GM04503 (cell line): ENCODE results near the gene OR8A1.

ENCODE experiments used
- DNase-seq: peaks from one replicate; pipeline ENCODE4 v3.0.0-alpha.2; 2012; ENCODE audit warnings: low read depth

The OR8A1 gene

DNA sequence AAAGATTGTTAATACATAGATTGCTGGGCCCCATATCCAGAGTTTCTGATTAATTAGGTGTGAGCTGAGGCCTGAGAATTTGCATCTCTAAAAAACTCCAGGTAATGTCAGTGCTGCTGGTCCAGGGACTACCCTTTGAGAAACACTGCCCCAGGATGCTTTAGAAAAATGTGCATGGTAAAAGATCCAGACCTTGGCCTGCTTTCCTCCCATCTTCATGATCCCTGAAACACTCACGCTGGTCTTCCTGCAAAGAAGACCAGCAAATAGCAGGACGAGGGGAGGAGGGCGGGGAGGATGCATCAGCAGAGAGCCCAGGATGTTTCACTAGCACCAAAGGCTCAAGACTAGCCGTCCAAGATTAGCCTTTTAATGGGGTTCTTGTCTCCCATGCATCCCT, at the start of gene OR8A1:
OR8A1 (plus strand) TSS at position 301 of the 400 bp plus-strand sequence. CDS start 123 bp downstream, outside the sequence.
- DNase-seq = no peak

DNA sequence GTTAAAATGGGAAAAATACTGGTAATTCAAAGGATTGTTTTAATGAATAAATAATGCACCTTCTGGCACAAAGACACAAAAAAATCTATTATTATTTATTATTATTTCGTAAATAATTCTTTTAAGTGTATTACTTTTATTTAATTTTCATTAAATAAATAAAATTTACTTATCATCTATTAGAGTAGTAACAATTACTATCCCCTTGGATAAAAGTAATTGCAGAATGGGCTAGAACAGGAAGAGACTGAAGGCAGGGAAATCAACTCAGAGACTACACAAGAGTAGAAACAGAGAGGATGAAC, 49.3 kb upstream of the OR8A1 start:
- DNase-seq = no peak

DNA sequence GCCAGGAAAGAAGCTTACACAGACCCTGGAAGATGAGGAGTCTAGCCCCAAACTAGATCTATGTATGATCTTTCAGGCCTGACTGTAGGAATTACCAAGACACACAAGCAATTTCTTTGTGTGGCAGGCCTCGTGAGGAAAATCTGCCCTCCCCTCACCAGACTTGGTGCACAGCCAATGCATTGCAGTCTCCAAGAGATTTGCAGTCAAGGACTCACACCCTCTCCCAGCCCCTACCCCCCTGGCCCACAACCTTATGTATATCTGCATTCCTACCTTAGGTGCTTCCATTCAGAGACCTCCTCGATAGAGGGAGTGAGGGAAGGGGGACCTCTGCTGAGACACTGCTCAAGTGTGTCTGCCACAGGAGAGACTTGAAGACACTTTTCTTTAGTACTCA, 36.2 kb upstream of the OR8A1 start:
- DNase-seq = no peak

DNA sequence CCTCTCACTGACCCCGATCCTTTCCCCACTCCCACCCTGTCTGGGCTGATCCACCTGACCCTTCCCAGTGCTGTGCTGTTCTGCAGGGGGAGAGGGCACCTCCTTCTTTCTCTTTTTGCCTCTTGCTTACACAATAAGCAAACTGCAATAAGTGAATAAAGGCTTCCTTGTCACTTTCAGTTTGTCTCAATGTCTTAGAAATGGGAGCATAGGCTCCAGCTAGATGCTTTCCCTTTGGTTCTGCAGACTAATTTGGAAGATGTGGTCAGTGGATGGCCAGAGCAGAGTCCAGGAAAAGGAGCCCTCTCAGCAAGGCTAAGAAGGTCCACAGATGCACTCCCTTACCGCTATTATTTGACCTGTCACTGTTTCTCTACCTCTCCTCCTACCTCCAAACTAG, 35.7 kb upstream of the OR8A1 start:
- no peak for DNase-seq

DNA sequence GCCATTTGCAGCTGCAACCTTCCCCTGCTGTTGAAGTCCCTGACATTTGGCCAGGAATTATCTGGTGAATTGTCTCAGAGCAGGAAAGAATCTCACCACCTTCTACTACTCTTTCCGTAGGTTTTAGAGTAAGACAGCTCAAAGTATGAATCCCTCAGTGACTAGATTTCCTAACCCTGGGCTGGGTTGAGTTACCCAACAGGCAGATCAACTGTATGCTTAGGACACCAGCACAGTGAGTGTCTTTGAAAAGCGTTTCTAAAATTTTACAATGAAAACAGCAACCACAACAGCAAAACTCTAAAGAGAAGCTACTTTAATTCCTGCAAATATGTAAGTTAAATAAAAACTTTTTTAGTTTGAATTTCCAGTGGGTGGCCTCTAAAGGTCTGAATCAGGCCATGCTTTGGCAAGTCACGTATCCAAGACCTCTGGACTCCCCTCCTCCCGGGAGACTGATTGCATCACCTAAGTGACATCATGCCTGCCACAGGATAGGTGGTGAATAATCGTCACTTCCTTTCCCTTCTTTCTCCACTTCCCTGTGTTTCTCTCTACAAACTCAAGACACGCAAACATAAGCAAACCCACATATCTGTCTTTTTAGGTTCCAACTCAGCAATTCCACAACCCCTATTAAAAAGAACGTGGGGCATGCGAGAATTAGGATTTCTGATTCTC, 34.1 kb upstream of the OR8A1 start:
- no peak for DNase-seq

DNA sequence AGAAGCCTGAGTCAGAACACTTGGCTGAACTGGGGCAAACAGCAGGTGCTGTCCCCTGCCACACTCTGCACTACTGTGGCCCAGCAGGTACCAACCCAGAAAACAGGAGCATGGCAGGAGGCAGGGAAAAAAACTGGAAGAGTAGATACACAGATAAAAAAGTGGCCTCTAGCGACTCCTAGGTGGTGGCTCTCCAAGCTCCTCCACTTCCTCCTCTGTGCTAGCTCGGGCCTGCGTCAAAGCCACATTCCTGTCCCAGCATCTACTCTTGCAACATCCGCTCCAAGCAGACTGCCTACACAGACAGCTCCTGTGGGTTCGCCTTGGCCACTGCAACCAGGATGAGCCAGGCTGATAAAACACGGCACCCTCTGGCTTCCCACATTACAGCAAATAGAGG, 33.3 kb upstream of the OR8A1 start:
- peak; percentile 0 for DNase-seq

DNA sequence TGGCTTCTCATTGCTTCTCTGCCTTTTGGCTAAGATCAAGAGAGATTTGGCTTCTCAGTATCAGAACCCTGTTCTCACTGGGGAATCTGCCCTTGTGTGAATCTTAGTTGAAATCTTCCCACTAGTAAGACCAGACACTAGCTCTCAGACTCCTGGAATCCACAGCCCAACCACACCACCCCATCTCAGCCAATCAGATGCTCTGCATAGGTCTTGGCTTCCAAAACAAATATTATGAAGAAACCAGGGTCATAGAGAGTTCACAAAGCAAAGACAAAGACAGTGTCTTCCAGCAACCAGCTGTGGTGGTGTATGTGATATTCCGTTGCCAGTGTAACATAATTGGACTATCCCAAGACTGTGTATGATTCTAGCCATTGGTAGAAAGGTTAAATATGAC, 31.8 kb upstream of the OR8A1 start:
- DNase-seq = peak; percentile 8

DNA sequence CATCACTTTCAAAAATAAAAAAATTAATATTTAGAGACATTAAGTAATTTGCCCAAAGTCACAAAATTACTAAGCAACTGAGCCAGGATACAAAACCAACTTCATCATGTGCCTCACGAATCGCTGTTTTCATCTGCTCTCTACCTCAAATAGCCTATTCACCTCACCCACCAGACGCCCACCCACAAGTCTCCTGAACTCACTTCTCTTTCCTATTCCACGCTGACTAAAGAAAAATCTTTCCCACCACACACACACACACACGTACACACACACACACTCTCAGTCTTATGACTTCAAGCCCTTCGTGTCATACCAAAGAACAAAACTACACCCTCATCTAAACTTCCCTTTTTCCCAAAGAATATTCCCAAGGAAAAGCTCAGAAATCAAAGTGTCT, 28.6 kb upstream of the OR8A1 start:
- no peak for DNase-seq

DNA sequence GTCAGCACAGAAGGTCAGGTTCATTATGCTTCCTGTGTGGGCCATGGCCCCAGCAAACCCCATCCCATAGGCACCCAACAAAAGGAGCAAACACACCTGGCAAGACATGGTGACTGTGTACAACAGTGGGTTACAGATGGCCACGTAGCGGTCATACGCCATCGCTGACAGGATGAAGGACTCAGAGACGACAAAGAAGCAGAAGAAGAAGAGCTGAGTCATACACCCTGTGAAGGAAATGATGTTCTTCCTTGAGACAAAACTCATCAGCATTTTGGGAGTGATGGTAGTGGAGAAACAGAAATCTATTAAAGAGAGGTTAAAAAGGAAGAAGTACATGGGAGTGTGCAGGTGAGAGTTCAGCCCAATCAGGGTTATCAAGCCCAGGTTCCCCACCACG, 26.7 kb upstream of the OR8A1 start:
- DNase-seq = no peak

DNA sequence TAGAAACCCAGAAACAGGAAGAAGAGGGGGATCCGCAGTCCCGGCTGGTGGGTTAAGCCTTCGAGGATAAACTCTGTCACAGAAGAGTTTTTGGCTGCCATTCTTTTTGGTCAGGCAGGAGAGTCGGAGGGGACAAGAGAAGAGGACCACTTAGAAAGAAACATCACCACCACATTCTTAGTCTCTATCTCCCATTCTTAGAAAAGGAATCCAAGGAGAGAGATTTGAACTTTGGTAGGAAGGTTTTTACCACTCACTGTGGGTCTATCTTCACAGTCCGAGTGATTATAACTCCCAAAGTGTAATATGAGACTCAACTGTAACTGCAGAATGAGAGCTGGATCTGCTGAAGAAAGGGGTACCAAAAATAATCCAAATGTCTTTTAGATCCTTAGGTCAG, 26.2 kb upstream of the OR8A1 start, which contains the start of gene OR8B12:
OR8B12 (minus strand) TSS at position 101 of the 400 bp plus-strand sequence; CDS start at position 101, 0 bp downstream.
- no peak for DNase-seq

DNA sequence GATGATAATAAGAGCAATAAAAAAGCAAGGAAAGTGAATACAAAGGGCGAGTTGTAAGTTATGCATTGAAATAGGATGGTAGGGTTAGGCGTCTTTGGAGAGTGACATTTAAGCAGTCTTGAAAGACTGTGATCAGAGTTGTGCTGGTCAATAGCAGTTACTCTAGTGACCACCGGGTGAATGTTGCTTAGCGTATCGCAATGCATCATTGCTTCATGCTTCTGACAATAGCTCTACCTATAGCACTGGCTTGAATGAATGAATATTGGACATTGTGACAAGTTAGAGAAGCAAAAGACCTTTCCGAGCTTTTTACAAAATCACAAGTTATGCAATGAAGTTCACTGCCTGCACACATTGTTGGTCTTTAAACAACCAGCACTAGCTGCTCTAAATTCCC, 18.6 kb upstream of the OR8A1 start:
- no peak for DNase-seq

DNA sequence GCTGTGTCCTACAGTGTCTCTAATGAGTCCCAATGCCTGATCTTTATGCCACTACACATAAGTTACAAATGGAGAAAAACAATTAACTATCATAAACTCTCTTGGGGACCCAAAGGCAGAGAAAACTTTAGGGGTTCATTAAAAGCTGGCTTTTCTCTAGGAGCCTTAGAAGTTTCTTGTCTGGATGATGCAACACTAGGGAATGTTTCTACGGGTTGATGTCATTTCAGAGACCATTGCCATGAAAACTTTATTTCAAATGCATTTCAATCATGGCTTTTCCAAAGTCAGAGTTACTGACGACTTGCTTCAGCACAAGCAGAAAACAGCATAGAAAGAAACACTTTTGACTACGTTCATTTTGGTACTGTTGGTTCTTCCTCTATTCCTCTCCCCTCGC, 17.8 kb upstream of the OR8A1 start:
- DNase-seq = no peak

DNA sequence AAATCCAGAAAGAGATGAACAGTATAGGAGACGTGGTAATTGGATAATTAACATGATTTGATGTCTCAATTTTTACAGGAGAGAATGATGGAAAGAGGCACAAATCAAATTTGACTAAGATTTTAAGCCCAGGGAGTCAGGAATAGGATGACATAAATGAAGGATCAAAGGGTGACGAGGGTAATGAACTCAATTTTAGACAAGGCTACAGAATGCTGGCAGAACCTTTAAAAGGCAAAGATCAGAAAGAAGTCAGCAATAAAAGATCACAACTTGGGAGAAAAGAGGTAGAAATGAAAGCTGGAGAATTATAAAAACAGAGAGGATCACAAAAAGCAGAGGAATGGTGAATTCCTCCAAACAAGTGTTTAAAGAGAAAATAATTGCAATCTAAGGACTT, 13.0 kb upstream of the OR8A1 start:
- no peak for DNase-seq

DNA sequence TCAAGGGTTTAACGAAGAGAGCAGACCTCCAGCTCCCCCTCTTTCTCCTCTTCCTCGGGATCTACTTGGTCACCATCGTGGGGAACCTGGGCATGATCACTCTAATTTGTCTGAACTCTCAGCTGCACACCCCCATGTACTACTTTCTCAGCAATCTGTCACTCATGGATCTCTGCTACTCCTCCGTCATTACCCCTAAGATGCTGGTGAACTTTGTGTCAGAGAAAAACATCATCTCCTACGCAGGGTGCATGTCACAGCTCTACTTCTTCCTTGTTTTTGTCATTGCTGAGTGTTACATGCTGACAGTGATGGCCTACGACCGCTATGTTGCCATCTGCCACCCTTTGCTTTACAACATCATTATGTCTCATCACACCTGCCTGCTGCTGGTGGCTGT, 363 bp downstream of the OR8A1 start:
- DNase-seq = no peak

DNA sequence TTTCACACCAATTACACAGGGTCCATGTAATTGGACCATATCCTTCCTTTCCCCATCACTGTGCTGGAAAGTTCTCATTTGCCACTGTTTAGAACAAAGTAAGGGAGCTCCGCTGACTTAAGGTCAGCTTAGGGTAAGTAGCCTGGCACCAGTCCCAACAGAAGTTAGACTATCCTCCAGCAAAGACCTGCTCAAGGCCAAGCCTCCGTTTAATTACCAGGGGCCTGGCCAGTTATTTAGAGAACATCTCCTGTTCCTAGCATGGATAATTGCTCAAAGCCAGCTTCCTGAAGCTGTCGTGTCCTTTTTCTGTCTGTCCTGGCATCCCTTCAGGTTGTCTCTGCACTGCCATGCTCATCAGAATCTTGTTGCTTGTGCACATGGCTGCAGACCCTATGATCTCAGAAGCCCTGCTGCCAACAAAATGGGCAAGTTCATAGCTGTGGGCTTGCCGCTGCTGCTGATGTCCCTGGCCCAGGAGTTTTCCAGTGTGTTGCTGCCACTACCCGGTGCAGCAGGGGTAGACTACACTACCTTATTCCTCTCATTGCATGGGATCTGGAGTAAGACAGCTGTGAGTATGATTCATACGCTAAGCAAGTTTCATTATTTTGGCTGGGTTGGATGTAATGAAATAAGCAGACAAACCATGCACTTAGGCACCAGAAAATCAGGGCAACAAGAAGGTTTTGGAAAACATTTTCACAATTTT, 8.1 kb downstream of the OR8A1 start:
- DNase-seq = no peak

DNA sequence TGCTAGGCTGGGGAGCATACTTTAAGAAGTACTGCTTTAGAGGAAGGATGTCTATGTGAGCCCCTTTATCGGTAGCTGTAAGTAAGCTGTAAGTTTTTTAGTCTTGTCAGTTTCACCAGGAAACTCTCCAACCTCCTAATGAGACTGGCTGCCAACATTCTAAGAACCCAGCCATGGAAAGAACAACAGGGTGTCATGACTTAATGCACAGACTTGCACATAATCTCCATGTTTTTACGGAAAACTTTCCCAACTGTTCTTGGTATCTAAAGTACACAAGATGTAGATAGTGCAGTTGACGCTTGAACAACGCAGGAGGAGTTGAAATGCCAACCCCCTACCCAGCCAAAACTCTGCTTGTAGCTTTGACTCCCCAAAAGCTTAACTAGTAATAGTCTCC, 9.0 kb downstream of the OR8A1 start:
- DNase-seq = no peak

DNA sequence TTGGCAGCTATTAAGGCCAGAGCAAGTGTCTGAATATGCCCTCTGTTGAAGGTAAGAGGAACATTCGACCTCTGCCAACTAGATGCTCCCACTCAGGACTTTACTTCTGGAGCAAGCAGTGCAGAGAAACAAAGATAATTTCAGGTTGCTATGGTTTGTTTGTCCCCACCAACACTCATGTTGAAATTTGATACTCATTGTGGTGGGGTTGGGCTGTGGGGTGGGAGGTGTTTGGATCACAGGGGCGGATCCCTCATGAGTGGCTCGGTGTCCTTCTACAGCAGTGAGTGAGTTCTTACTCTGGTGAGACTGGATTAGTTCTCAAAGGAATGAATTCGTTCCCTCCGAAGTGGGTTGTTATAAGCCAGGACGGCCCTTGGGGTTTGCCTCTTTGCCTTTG, 12.0 kb downstream of the OR8A1 start:
- no peak for DNase-seq

DNA sequence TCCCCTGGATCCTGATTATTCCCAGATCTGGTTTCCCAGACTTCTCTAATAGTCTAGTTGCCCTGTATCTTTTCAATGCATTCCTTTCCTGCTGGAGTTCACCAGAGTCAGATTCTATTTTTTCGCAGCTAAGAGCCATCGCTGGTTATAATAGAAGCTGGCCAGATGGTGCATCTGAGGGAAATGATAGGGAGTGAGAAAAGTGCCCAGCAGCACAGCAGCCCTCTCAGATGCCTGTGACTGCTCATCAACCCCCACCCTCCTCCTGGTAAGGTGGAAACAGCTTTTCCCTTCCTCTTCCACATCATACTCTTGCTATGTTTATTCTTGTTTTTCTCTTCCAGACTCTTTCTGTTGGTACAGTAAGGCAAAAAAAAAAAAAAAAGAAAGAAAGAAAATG, 12.8 kb downstream of the OR8A1 start:
- DNase-seq = no peak

DNA sequence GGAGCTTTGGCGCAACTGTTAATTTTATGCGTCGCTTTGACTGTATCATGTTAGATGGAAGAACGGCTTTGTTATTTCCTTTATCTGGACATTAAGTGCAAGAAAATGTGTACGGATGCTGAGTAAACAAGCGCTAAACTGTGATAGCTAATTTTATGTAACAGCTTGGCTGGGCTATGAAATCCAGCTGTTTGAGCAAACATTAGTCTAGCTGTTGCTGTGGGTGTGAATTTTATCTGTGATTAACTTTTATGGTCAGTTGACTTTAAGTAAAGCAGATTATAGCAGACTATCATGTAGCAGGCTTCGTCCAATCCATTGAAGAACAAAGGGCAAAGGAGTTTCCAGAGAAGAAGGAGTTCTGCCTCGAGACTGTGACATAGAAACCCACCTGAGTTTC, 14.0 kb downstream of the OR8A1 start:
- DNase-seq = no peak

DNA sequence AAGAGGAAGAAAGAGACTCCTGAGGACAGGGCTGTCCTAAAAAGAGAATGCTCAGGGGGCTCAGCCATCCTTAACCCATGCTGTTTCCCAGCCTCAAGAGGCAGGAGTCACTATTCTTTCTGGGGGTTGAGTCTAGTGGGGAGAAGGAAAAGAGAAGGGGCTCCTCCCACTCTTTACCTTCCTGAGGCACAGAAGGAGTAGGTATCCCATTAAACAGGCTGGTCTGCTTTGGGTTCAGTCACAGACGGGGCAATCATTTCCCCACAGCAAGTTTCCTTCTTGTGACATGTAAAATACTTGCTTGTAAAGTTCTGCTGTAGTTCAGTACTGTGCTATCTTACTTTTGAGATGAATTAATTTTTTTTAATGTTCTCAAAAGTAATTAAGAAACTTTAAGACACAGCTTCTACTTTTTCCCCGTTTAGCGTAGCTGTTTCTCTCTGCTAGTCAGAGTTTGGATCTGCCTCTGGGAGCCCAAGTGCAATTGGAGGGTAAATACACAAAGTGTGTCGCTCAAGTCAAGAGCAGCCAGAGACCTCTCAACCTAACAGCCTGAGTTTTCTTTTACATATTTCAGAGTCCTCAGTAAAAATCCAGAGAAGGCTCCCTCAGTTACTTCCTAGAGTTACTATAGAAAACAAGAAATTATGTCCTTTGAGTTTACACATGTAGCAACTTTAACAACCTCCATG, 15.0 kb downstream of the OR8A1 start:
- no peak for DNase-seq

DNA sequence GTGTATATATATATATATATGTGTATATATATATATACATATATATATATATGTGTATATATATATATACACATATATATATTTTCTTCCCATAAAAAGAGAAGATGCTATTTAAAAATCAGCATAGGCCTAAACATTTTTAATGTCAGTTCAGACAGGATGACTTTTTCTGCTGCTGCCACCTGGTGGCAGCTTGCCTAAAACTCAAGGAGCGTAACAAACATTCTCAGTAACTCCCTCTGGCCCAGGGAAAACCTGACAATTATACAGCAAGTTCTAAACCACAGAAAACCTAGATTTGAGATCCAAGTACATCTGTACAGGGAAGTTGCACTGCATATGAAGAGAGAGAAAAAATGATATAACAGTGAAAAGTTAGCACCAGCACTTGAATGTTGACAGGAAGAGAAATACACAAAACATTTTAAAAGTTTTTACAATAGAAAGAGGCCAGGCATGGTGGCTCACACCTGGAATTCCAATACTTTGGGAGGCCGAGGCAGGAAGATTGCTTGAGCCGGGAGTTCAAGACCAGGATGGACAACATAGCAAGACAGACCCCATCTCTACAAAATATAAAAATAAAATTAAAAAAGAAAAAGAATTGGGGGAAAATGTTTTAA, 16.6 kb downstream of the OR8A1 start:
- DNase-seq = peak; percentile 9

DNA sequence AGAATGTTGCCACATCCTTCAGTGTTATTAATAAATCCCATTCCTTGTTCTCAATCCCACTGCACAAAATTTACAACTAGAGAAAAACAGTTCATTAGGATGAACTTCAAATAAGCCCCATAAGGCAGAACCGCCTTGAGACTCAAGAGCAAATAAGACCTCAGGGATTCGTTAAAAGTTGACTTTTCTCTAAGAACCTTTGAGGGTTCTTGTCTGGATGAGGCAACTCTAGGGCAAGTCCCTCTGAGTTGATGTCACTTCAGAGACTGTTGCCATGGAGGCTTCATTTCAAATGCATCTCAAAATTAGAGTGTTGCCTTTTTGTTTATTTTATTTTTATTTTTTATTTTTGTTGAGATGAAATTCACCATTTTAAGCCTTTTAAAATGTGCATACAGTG, 21.6 kb downstream of the OR8A1 start:
- DNase-seq = no peak

DNA sequence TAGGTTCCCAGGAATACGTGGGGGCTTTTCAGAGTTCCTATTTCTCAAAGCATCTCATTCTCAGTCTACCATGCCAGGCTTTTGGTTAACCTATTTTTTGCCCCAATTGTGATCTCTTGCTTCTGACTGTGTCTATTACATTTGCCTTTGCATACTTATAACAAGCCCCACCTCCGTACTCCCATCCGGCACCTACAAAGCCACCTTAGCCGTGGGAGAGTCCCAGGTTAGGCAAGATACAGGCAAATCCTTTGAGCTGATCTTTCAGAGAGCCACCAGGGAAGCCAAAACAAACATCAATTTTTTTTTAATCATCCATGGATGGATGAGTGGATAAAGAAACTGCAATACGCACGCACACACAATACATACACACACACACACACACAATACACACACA, 22.8 kb downstream of the OR8A1 start:
- DNase-seq = no peak
